HepG2 (cell line): ENCODE results near the gene ITGB3. TPM values are rescaled to one million over a fixed set of nuclear protein-coding genes. Genes with fewer than 3 reads are reported as not detected.

Source experiments
- BCLAF1 ChIP-seq: fragments of 450-650 bp; IDR thresholded peaks from 2 replicates; pipeline ENCODE4 v1.6.1; 2017; ENCODE audit warnings: mild to moderate bottlenecking
- HIC2 ChIP-seq: sonication (generic); formaldehyde crosslinking; IDR thresholded peaks from 2 replicates; pipeline ENCODE4 v1.9.0; 2022; ENCODE audit warnings: low read depth, missing genetic modification reagents
- HNRNPK ChIP-seq: fragments of 200-400 bp; formaldehyde crosslinking; IDR thresholded peaks from 2 replicates; pipeline ENCODE4 v1.6.1; 2018; ENCODE audit warnings: low read length, low read depth, moderate library complexity, mild to moderate bottlenecking; ENCODE audit not compliant: poor library complexity, severe bottlenecking
- HNRNPL ChIP-seq: fragments of 200-400 bp; formaldehyde crosslinking; IDR thresholded peaks from 2 replicates; pipeline ENCODE4 v1.6.1; 2017; ENCODE audit warnings: mild to moderate bottlenecking, low read depth, low read length
- HNRNPUL1 ChIP-seq: fragments of 200-400 bp; formaldehyde crosslinking; IDR thresholded peaks from 2 replicates; pipeline ENCODE4 v1.6.1; 2017; ENCODE audit warnings: low read depth, mild to moderate bottlenecking, low read length, moderate library complexity
- HOXA3 ChIP-seq: sonication (generic); formaldehyde crosslinking; IDR thresholded peaks from 2 replicates; pipeline ENCODE4 v1.5.0; 2020; ENCODE audit warnings: missing genetic modification reagents
- IRF2 ChIP-seq: IDR thresholded peaks from 2 replicates; pipeline ENCODE4 v1.6.1; 2018; ENCODE audit warnings: missing genetic modification reagents, missing compliant biosample characterization
- JARID2 ChIP-seq: sonication (generic); formaldehyde crosslinking; IDR thresholded peaks from 2 replicates; pipeline ENCODE4 v1.8.1; 2023; ENCODE audit warnings: missing genetic modification reagents, inconsistent platforms; ENCODE audit not compliant: insufficient replicate concordance
- KAT7 ChIP-seq: IDR thresholded peaks from 2 replicates; pipeline ENCODE4 v1.6.1; 2018; ENCODE audit warnings: borderline replicate concordance, missing compliant biosample characterization
- KLF15 ChIP-seq: sonication (generic); formaldehyde crosslinking; IDR thresholded peaks from 2 replicates; pipeline ENCODE4 v1.8.1; 2023; ENCODE audit warnings: borderline replicate concordance, mild to moderate bottlenecking, inconsistent platforms, missing genetic modification reagents, mixed read lengths
- MZF1 ChIP-seq: sonication (generic); formaldehyde crosslinking; IDR thresholded peaks from 2 replicates; pipeline ENCODE4 v1.8.1; 2023; ENCODE audit warnings: mild to moderate bottlenecking, missing genetic modification reagents, borderline replicate concordance
- NCOR1 ChIP-seq: fragments of 200-600 bp; sonication (generic); IDR thresholded peaks from 2 replicates; pipeline ENCODE4 v1.7.0; 2017; ENCODE audit warnings: antibody characterized with exemption, low read length, borderline replicate concordance
- POGZ ChIP-seq: sonication (generic); formaldehyde crosslinking; IDR thresholded peaks from 2 replicates; pipeline ENCODE4 v1.4.0; 2020; ENCODE audit warnings: mild to moderate bottlenecking, missing genetic modification reagents
- SAP130 ChIP-seq: IDR thresholded peaks from 2 replicates; pipeline ENCODE4 v1.6.1; 2016; ENCODE audit warnings: low read depth
- SRSF4 ChIP-seq: fragments of 200-400 bp; formaldehyde crosslinking; IDR thresholded peaks from one replicate; pipeline ENCODE4 v1.6.1; 2018; ENCODE audit warnings: mild to moderate bottlenecking, low read depth, low read length, moderate library complexity; ENCODE audit not compliant: poor library complexity, severe bottlenecking
- UBTF ChIP-seq: sonication (generic); formaldehyde crosslinking; IDR thresholded peaks from 2 replicates; pipeline ENCODE4 v1.4.0; 2020; ENCODE audit warnings: mild to moderate bottlenecking, missing genetic modification reagents
- ZBTB37 ChIP-seq: sonication (generic); formaldehyde crosslinking; IDR thresholded peaks from 2 replicates; pipeline ENCODE4 v1.4.0; 2020; ENCODE audit warnings: mild to moderate bottlenecking, missing genetic modification reagents
- ZNF224 ChIP-seq: sonication (generic); formaldehyde crosslinking; IDR thresholded peaks from 2 replicates; pipeline ENCODE4 v1.5.0; 2020; ENCODE audit warnings: mild to moderate bottlenecking, missing genetic modification reagents
- ZNF451 ChIP-seq: sonication (generic); formaldehyde crosslinking; IDR thresholded peaks from 2 replicates; pipeline ENCODE4 v1.5.0; 2020; ENCODE audit warnings: mild to moderate bottlenecking, missing genetic modification reagents
- ZNF614 ChIP-seq: IDR thresholded peaks from 2 replicates; pipeline ENCODE4 v1.6.1; 2018; ENCODE audit warnings: missing biosample characterization, missing genetic modification reagents, inconsistent platforms, borderline replicate concordance
- ZNF678 ChIP-seq: sonication (generic); formaldehyde crosslinking; IDR thresholded peaks from 2 replicates; pipeline ENCODE4 v1.4.0; 2020; ENCODE audit warnings: mild to moderate bottlenecking, missing genetic modification reagents
- polyA plus RNA-seq, 8 experiments: library from polyadenylated mRNA; depleted of rRNA in 3 of 8; stranded (reverse) in 7 of 8; unstranded in 1 of 8; fragments of >200 nt; fragmentation: Illumina TruSeq in 4 of 8; extraction: Trizol in 4 of 8; gene quantifications; 2 replicates each; pipeline versions ENCODE4 v1.2.1 to v1.2.3, GENCODE V29; 2011 to 2016; ENCODE audit warnings: low read depth in 4 of 8, missing spikeins in 1 of 8, mixed read lengths in 1 of 8; ENCODE audit not compliant: insufficient read depth in 1 of 8
- total RNA-seq, 5 experiments: library from RNA; depleted of rRNA; stranded (reverse); fragments of >200 nt; fragmentation: Illumina TruSeq; extraction: Trizol; gene quantifications; 2 replicates each; pipeline ENCODE4 v1.2.3, GENCODE V29; 2016; ENCODE audit warnings: low read depth in 1 of 5

ITGB3 gene
- total and polyA plus RNA-seq, 2 of the 13 experiments (the other 11 are each of a cell fraction or from before 2014, with no cell fraction given): 0.09 to 0.31 TPM

- TF ChIP-seq HIC2 (CRISPR knock-in tag) (peak; percentile 77), JARID2 (CRISPR knock-in tag) (peak; percentile 94), ZNF614 (CRISPR knock-in tag) (peak; percentile 60; the same call in 1 of the 2 replicates), KAT7 (CRISPR knock-in tag) (peak; percentile 77; the same call in 1 of the 2 replicates), IRF2 (peak; percentile 88), SAP130 (peak; percentile 85), MZF1 (no peak), HNRNPUL1 (no peak; the same call in 1 of the 2 replicates), ZBTB37 (no peak), ZNF224 (CRISPR knock-in tag) (peak; percentile 87), SRSF4 (no peak), ZNF451 (peak; percentile 99), NCOR1 (no peak), BCLAF1 (no peak), HOXA3 (peak; percentile 89), UBTF (CRISPR knock-in tag) (peak; percentile 100), KLF15 (CRISPR knock-in tag) (peak; percentile 6; the same call in 1 of the 2 replicates), POGZ (CRISPR knock-in tag) (peak; percentile 93), HNRNPK (peak; percentile 97), ZNF678 (CRISPR knock-in tag) (peak; percentile 97), HNRNPL (no peak)
Measured at GRCh38 chr17:47323382-47324223, 70.0 kb downstream of the ITGB3 start, which contains the start of gene EFCAB13 (continued).
